CD8-positive, alpha-beta memory T cell (primary cell): ENCODE results near the gene MAT2A. TPM values are rescaled to one million over a fixed set of nuclear protein-coding genes. Genes with fewer than 3 reads are reported as not detected.

Experiments
- CTCF ChIA-PET: fragments of 350-600 bp; sonication (Branson Sonifier 250); formaldehyde crosslinking; loops from one replicate; lab custom pipeline; 2021; ENCODE audit warnings: antibody characterized with exemption; lab: Charles Lee
- POLR2A ChIA-PET: fragments of 350-600 bp; sonication (Branson Sonifier 250); formaldehyde crosslinking; loops from one replicate; lab custom pipeline; 2021; ENCODE audit warnings: antibody characterized with exemption; lab: Charles Lee
- DNase-seq, 5 donors: peaks; one replicate each; pipeline versions ENCODE4 v3.0.0 to v3.0.0-alpha.2; 2020 to 2022; ENCODE audit warnings: mixed read lengths in 1 of 5
- H3K27ac ChIP-seq: one replicate; pipeline ENCODE4 v1.7.0; 2013; ENCODE audit warnings: low read depth, mild to moderate bottlenecking, low read length, moderate library complexity
- H3K27me3 ChIP-seq: 2 replicates; pipeline ENCODE4 v1.7.0; 2013; ENCODE audit warnings: low read length, mild to moderate bottlenecking; ENCODE audit not compliant: insufficient read depth, poor library complexity, severe bottlenecking
- H3K36me3 ChIP-seq: 2 replicates; pipeline ENCODE4 v1.7.0; 2013; ENCODE audit warnings: mild to moderate bottlenecking, low read length, moderate library complexity; ENCODE audit not compliant: insufficient read depth
- H3K4me1 ChIP-seq: 2 replicates; pipeline ENCODE4 v1.7.0; 2013; ENCODE audit warnings: mild to moderate bottlenecking, low read length, moderate library complexity; ENCODE audit not compliant: insufficient read depth
- H3K4me3 ChIP-seq: 2 replicates; pipeline ENCODE4 v1.7.0; 2013; ENCODE audit warnings: mild to moderate bottlenecking, low read length
- H3K9me3 ChIP-seq: 2 replicates; pipeline ENCODE4 v1.7.0; 2013; ENCODE audit warnings: mild to moderate bottlenecking, low read length
- H3K27ac Mint-ChIP-seq, 8 donors: one replicate each; pipeline ENCODE4 v1.8.0; 2020 to 2021; ENCODE audit warnings: mixed read lengths in 8 of 8, mild to moderate bottlenecking in 6 of 8, inconsistent platforms in 3 of 8, moderate library complexity in 3 of 8
- H3K27me3 Mint-ChIP-seq, 2 donors: one replicate each; pipeline ENCODE4 v1.8.0; 2020 to 2021; ENCODE audit warnings: mixed read lengths in 2 of 2, mild to moderate bottlenecking in 1 of 2, moderate library complexity in 1 of 2
- H3K36me3 Mint-ChIP-seq, 3 donors: one replicate each; pipeline ENCODE4 v1.8.0; 2020 to 2021; ENCODE audit warnings: mixed read lengths in 3 of 3, inconsistent platforms in 1 of 3, mild to moderate bottlenecking in 1 of 3
- H3K4me1 Mint-ChIP-seq, 3 donors: one replicate each; pipeline ENCODE4 v1.8.0; 2020 to 2021; ENCODE audit warnings: mixed read lengths in 3 of 3, inconsistent platforms in 1 of 3, mild to moderate bottlenecking in 1 of 3
- H3K4me3 Mint-ChIP-seq, 7 donors: one replicate each; pipeline ENCODE4 v1.8.0; 2020 to 2021; ENCODE audit warnings: mixed read lengths in 7 of 7, mild to moderate bottlenecking in 6 of 7, moderate library complexity in 4 of 7, inconsistent platforms in 2 of 7
- H3K9me3 Mint-ChIP-seq, 5 donors: one replicate each; pipeline ENCODE4 v1.8.0; 2020 to 2022; ENCODE audit warnings: mixed read lengths in 5 of 5, mild to moderate bottlenecking in 3 of 5, moderate library complexity in 2 of 5, inconsistent platforms in 1 of 5
- polyA plus RNA-seq: library from polyadenylated mRNA; unstranded; fragments of 300-500 nt; fragmentation: Illumina TruSeq; gene quantifications from one replicate; pipeline ENCODE4 v1.2.3, GENCODE V29; 2021
- total RNA-seq, 2 experiments: library from RNA; stranded (reverse); gene quantifications; one replicate each; pipeline ENCODE4 v1.2.3, GENCODE V29; 2021

MAT2A gene
- total and polyA plus RNA-seq, 3 experiments from 2014 or later: 121 to 376 (median 371) TPM

DNA sequence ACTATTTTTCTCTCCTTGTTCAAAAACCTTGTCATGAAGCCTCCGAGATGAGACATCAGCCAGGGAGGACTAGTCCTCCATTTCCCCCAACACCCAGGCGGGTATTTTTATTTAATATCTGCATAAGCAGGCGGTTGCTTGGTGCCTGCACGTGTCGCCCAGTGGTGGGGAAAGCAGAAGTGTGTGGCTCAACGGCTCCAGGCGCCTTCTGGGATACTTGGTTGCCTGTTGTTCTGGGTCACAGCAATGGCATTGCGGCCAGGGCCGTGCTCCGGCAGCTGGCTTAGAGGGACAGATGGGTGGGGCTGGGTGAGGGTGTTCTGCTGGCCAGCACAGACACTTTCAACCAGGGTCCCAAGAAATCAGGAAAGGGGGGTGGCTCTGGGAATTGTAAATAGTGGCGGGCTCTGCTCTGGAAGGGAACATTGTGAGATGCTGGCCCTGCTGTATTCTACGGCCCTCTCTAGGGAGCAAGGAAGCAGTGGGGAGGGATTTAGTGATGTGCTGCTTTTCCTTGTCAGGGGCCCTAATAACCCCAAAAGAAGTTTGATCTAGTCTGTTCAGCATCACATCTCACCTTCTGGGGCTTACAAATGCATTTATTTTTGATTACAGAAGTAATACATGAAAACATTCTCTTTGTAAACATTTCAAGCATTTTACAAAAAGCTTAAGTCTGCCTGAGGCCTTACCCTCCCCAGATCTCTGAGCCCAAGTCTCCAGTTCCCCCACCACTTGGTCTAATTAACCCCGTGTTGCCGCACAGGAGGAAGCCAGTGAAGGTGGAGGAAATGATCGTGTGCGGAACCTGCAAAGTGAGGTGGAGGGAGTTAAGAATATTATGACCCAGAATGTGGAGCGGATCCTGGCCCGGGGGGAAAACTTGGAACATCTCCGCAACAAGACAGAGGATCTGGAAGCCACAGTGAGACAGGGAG lies 39.5 kb downstream of the MAT2A start:
- Mint-ChIP-seq H3K36me3 (peaks cover 6 to 45% (median 6%) of the 10 kb centered on the region in 3 donors), H3K4me1 (peaks cover 37 to 50% (median 41%) of the 10 kb centered on the region in 3 donors), H3K27ac (peak overlapping the region; percentile 84 to 99 (median 94)), H3K9me3 (no peaks in the 10 kb centered on the region), H3K4me3 (peak overlapping the region; percentile 86 to 98 (median 97)), H3K27me3 (no peaks in the 10 kb centered on the region)
- Histone ChIP-seq H3K4me1 (peaks cover 42% of the 10 kb centered on the region), H3K4me3 (peak overlapping the region; percentile 78), H3K9me3 (no peaks in the 10 kb centered on the region), H3K27me3 (no peaks in the 10 kb centered on the region), H3K27ac (peak overlapping the region; percentile 73), H3K36me3 (peaks cover 4% of the 10 kb centered on the region)
- DNase-seq: peak in 1 of 5 donors; percentile 20
- ChIA-PET CTCF (interaction anchor here (1.7 to 2.4 kb wide), 3 partner anchors 24 to 159 kb away, joined by 5 to 7 read pairs (median 5); partner anchors contain the start of genes SH2D6 and TMEM150A), POLR2A (interaction anchor here (0.9 to 1.8 kb wide), 2 partner anchors 11 to 17 kb away, joined by 3 to 5 read pairs; partner anchors contain the start of gene RNF181)

DNA sequence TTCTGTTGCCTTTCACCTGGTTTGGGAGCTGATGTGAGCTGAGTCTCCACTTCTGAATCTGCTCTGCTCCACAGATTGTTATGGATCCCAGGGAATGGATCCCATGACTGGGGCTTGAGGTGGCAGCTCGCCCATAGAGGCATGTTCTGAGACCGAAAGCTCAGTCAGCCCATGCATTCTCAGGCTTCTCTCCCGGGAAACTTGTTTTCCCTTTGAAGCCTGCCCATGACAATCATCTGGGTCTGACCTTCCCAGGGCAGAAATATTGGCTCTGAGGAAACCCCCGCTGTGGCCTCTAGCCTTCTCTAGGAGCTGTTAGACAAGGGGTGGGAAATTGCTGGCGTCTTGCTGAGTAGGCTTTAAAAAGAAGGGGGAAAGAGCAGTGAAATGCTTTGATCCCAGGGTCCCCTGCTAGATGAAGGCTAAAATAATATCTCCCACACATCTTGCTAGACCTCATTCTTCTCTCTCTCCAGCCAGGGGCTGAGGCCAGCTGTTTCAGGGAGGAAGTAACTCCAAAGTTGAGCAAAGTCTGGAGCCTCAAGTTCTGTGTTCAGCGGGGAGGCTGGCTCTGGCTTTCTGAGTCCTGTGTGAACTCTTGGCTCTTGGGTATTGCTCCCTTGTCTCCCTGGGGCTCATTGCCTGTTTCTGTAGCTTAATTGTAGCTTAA lies 40.4 kb downstream of the MAT2A start:
- peak overlapping the region; percentile 20 to 94 (median 68) for H3K27ac Mint-ChIP-seq
- peaks cover 6 to 50% (median 6%) of the 10 kb centered on the region in 3 donors for H3K36me3 Mint-ChIP-seq
- no peaks in the 10 kb centered on the region for H3K27me3 Mint-ChIP-seq
- Histone ChIP-seq H3K9me3 (no peaks in the 10 kb centered on the region), H3K27me3 (no peaks in the 10 kb centered on the region), H3K27ac (peak overlapping the region; percentile 73), H3K4me1 (peaks cover 45% of the 10 kb centered on the region), H3K36me3 (peaks cover 4% of the 10 kb centered on the region), H3K4me3 (peak overlapping the region; percentile 78)
- no peaks in the 10 kb centered on the region for H3K9me3 Mint-ChIP-seq
- no peak for DNase-seq
- peak overlapping the region; percentile 86 to 98 (median 97) for H3K4me3 Mint-ChIP-seq
- POLR2A ChIA-PET: interaction anchor here (0.7 kb wide), 1 partner anchor 224 kb away, joined by 3 read pairs; no protein-coding TSS in a partner anchor
- H3K4me1 Mint-ChIP-seq: peaks cover 42 to 57% (median 46%) of the 10 kb centered on the region in 3 donors
- CTCF ChIA-PET: interaction anchor here (2.4 kb wide), 1 partner anchor 160 kb away, joined by 7 read pairs; the partner anchor contains the start of gene SH2D6

DNA sequence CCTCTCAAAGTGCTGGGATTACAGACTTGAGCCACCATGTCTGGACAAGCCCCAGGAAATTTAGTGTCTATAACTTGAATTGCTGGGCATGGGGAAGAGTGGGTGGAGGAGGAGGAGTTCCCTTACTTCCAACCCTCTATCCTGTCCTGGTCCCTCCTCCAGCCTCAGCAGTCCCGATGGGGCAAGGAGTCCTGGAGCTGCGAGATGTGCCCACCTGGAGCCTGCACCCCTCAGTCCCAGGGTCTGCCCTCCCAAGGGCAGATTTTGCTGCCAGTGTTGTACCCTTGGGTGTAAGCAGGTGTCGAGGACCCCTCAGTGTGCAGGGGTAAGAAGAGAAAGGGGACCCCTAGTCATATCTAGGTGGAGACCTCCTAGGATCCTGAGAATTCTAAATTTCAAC lies 41.2 kb downstream of the MAT2A start:
- Histone ChIP-seq H3K4me1 (peaks cover 51% of the 10 kb centered on the region), H3K27ac (no peak overlapping the region), H3K36me3 (peaks cover 4% of the 10 kb centered on the region), H3K9me3 (no peaks in the 10 kb centered on the region), H3K27me3 (no peaks in the 10 kb centered on the region), H3K4me3 (no peak overlapping the region)
- peak overlapping the region; percentile 29 to 82 (median 37) for H3K4me3 Mint-ChIP-seq
- H3K27me3 Mint-ChIP-seq: no peaks in the 10 kb centered on the region
- H3K27ac Mint-ChIP-seq: peak overlapping the region in 2 of 8 donors; percentile 63 to 72
- peaks cover 48 to 64% (median 51%) of the 10 kb centered on the region in 3 donors for H3K4me1 Mint-ChIP-seq
- peaks cover 6 to 53% (median 6%) of the 10 kb centered on the region in 3 donors for H3K36me3 Mint-ChIP-seq
- POLR2A ChIA-PET: no interaction called here
- H3K9me3 Mint-ChIP-seq: no peaks in the 10 kb centered on the region
- DNase-seq: no peak
- CTCF ChIA-PET: no interaction called here

DNA sequence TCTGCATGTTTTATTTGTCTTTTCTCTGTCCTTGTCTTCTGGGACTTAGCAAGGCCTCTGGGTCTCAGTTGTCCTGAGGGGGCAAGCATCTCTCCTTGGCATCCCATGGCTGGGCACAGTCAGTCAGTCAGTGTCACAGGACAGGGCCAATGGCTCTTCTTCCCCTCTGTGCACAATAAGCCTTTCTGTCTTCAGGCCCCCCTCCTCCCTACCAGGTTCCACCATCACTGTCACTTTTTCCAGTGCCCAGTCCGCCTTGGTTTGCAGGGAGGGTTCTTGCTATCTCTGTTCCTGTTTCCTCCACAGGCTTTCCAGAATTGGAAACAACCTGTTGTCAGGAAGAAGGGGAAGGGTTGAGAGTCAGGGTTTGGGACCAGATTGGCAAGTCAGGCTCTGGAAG lies 43.5 kb downstream of the MAT2A start:
- peaks cover 0 to 1% of the 10 kb centered on the region in 2 donors for H3K27me3 Mint-ChIP-seq

DNA sequence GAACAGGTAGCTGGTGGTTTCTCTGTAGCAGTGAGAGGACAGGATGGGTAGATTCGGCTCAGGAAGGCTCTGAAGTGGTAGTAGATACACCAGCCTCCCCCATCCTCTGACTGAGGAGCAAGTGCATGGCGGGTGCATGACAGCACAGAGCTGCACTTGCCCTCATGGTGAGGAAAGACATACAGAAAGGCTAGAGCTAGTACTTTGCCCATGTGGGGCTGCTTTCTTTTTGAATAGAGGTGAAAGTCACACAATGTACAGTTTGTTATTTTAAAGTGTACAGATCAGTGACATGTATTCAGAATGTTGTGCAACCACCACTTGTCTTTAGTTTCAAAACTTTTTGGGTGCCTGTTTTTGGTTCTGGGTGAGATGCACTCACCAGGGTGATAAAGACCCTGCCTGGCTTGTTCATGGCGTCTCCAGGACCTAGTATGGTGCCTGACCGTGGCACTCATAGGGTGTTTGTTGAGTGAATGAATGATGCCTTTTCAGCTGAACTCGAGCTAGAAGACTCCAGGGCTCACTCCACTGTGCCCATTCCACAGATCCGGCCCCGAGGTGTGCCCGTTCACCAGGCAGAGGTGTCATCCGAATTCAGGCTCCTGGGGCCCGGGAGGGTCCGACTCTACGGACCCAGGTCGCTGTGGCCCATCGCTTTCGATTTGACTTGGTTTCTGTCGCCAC lies 44.8 kb downstream of the MAT2A start:
- peak in 3 of 5 donors; percentile 15 to 65 (median 39) for DNase-seq
- H3K4me1 Mint-ChIP-seq: peaks cover 52 to 70% (median 53%) of the 10 kb centered on the region in 3 donors
- H3K27ac Mint-ChIP-seq: peak overlapping the region; percentile 92 to 97 (median 95)
- POLR2A ChIA-PET: interaction anchor here (0.7 to 2.3 kb wide), 3 partner anchors 12 to 45 kb away, joined by 4 to 8 read pairs (median 6); partner anchors contain the start of genes MAT2A and RNF181
- Histone ChIP-seq H3K4me3 (peak overlapping the region; percentile 78), H3K27ac (peak overlapping the region; percentile 67), H3K36me3 (peaks cover 4% of the 10 kb centered on the region), H3K4me1 (peaks cover 57% of the 10 kb centered on the region), H3K27me3 (no peaks in the 10 kb centered on the region), H3K9me3 (no peaks in the 10 kb centered on the region)
- H3K36me3 Mint-ChIP-seq: peaks cover 6 to 38% (median 6%) of the 10 kb centered on the region in 3 donors
- H3K4me3 Mint-ChIP-seq: peak overlapping the region; percentile 87 to 98 (median 91)
- no peaks in the 10 kb centered on the region for H3K9me3 Mint-ChIP-seq
- H3K27me3 Mint-ChIP-seq: peaks cover 0 to 1% of the 10 kb centered on the region in 2 donors
- CTCF ChIA-PET: interaction anchor here (0.9 to 1.0 kb wide), 3 partner anchors 11 to 54 kb away, joined by 3 read pairs; partner anchors contain the start of gene RNF181

More for the DNA sequence above, 43.5 kb downstream of the MAT2A start:
- H3K4me3 Mint-ChIP-seq: peak overlapping the region in 5 of 7 donors; percentile 26 to 98 (median 68)
- Histone ChIP-seq H3K4me1 (peaks cover 62% of the 10 kb centered on the region), H3K9me3 (no peaks in the 10 kb centered on the region), H3K36me3 (peaks cover 4% of the 10 kb centered on the region), H3K4me3 (no peak overlapping the region), H3K27me3 (no peaks in the 10 kb centered on the region), H3K27ac (no peak overlapping the region)
- peaks cover 55 to 71% (median 59%) of the 10 kb centered on the region in 3 donors for H3K4me1 Mint-ChIP-seq
- POLR2A ChIA-PET: no interaction called here
- no peak for DNase-seq
- H3K9me3 Mint-ChIP-seq: no peaks in the 10 kb centered on the region
- H3K36me3 Mint-ChIP-seq: peaks cover 6 to 50% (median 6%) of the 10 kb centered on the region in 3 donors
- CTCF ChIA-PET: no interaction called here
- H3K27ac Mint-ChIP-seq: peak overlapping the region in 7 of 8 donors; percentile 3 to 90 (median 80)

DNA sequence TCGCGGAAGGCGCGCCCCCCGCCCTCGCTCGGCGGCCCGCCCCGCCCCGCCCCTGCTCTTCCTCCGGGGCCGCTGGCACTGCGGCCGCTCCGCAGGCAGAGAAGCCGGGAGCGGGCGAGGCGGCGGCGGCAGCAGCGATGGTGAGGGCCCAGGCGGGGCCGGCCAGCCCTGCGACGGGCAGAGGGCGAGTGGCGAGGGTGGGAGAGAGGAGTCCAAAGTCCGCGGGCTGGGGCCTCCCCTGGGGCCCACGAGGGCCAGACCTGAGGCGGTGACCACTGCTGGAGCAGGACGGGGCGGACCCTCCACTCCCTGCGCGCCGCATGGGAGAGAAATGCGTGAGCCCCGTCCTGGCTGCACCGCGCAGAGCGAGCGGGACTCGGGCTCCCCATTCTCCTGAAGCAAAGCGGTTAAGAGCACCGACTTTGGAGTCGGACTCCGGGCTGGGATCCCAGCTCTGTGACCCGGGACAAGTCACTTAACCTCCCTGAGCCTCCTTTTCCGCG lies 45.4 kb downstream of the MAT2A start, which contains the start of gene VAMP5:
Gene VAMP5, plus strand, starts transcription at position 78 of the 503 bp plus-strand sequence. Its CDS starts 60 bp downstream, at position 138.
- H3K4me1 ChIP-seq: peaks cover 51% of the 10 kb centered on the region
- H3K27ac ChIP-seq: peak within 1 kb of the TSS; percentile 67
- H3K36me3 Mint-ChIP-seq: peaks cover 6 to 34% (median 6%) of the 10 kb centered on the region in 3 donors
- H3K4me1 Mint-ChIP-seq: peaks cover 47 to 65% (median 47%) of the 10 kb centered on the region in 3 donors
- ChIA-PET POLR2A (interaction anchor here (2.3 kb wide), 1 partner anchor 11 kb away, joined by 8 read pairs; the partner anchor contains the start of gene RNF181), CTCF (interaction anchor here (1.0 to 1.5 kb wide), 3 partner anchors 32 to 53 kb away, joined by 3 to 4 read pairs (median 3); partner anchors contain the start of gene USP39)
- H3K4me3 Mint-ChIP-seq: peak within 1 kb of the TSS; percentile 87 to 98 (median 91)
- DNase-seq: peak in 4 of 5 donors; percentile 31 to 43 (median 42)
- H3K9me3 ChIP-seq: no peaks in the 10 kb centered on the region
- peaks cover 0 to 1% of the 10 kb centered on the region in 2 donors for H3K27me3 Mint-ChIP-seq
- H3K27me3 ChIP-seq: no peaks in the 10 kb centered on the region
- H3K27ac Mint-ChIP-seq: peak within 1 kb of the TSS; percentile 92 to 97 (median 95)
- H3K9me3 Mint-ChIP-seq: no peaks in the 10 kb centered on the region
- H3K4me3 ChIP-seq: peak within 1 kb of the TSS; percentile 78
- H3K36me3 ChIP-seq: peaks cover 4% of the 10 kb centered on the region
